ENCODE measurements around the gene TUBB4B.

TUBB4B gene

GRCh38 chr9:137273611-137274320 is 32.7 kb downstream of the TUBB4B start:
- DNase-seq, result no peak

GRCh38 chr9:137275203-137275587 is 34.1 kb downstream of the TUBB4B start:
- no peak for DNase-seq

- no peak for DNase-seq
These were observed 34.7 kb downstream of the TUBB4B start for GRCh38 chr9:137275588-137276472.

- peak; percentile 63 for DNase-seq
These were observed 35.6 kb downstream of the TUBB4B start for GRCh38 chr9:137276473-137277328.

GRCh38 chr9:137277329-137278041 is 36.4 kb downstream of the TUBB4B start, which contains the start of gene TOR4A:
Gene TOR4A (plus strand): TSS chr9:137277726. CDS start chr9:137278690, 964 bp downstream.
- peak; percentile 48 for DNase-seq

GRCh38 chr9:137278061-137278701 is 37.1 kb downstream of the TUBB4B start:
- DNase-seq, result no peak

GRCh38 chr9:137278721-137279711 is 37.9 kb downstream of the TUBB4B start:
- DNase-seq, result no peak

GRCh38 chr9:137279741-137280473 is 38.8 kb downstream of the TUBB4B start:
- DNase-seq, result no peak

GRCh38 chr9:137280474-137281344 is 39.6 kb downstream of the TUBB4B start:
- no peak for DNase-seq

- no peak for DNase-seq
These were observed 40.4 kb downstream of the TUBB4B start for GRCh38 chr9:137281345-137282116.

GRCh38 chr9:137286975-137287383 is 45.9 kb downstream of the TUBB4B start:
- DNase-seq, result no peak

- DNase-seq, result no peak
These were observed 52.0 kb downstream of the TUBB4B start for GRCh38 chr9:137293094-137293481.
